T-cell (primary cell): ENCODE results near the gene PPP1R13L. TPM values are rescaled to one million over a fixed set of nuclear protein-coding genes. Genes with fewer than 3 reads are reported as not detected.
"Not testable (repeated sequence)": the region's sequence is repeated elsewhere in the genome, so short reads cannot be mapped to it uniquely, and the experiment has no call there.

Experiments
- ATAC-seq, 4 experiments: fragments of 200-7000 bp in 3 of 4; fragments of 150-1000 bp in 1 of 4; cut with Tn5 transposase; replicated peaks in 1 of 4; 1 replicate in 3 of 4; 2 replicates in 1 of 4; pipeline ENCODE4 v1.10.0; 2021; ENCODE audit warnings: moderate library complexity in 3 of 4, mild to moderate bottlenecking in 2 of 4, moderate number of reproducible peaks in 1 of 4
- CTCF ChIA-PET, 2 donors: fragments of 300-600 bp; sonication (Branson Sonifier 250); formaldehyde crosslinking; loops; one replicate each; lab custom pipeline; 2022; ENCODE audit warnings: antibody characterized with exemption in 2 of 2; lab: Charles Lee
- POLR2A ChIA-PET, 2 donors: fragments of 300-600 bp; sonication (Branson Sonifier 250); formaldehyde crosslinking; loops; one replicate each; lab custom pipeline; 2022; ENCODE audit warnings: antibody characterized with exemption in 2 of 2; lab: Charles Lee
- DNase-seq, 35 experiments: peaks; one replicate each; pipeline versions ENCODE4 v3.0.0 to v3.0.0-alpha.2; 2013 to 2023
- H3K27ac ChIP-seq: one replicate; pipeline ENCODE4 v1.5.1; 2013; ENCODE audit warnings: low read length
- H3K27me3 ChIP-seq, 2 experiments: replicated peaks in 1 of 2; 1 replicate in 1 of 2; 2 replicates in 1 of 2; pipeline versions ENCODE4 v1.6.1 to v1.7.0; 2013; ENCODE audit warnings: low read length in 1 of 2, mixed read lengths in 1 of 2; ENCODE audit not compliant: control insufficient read depth in 2 of 2, insufficient read depth in 2 of 2; ENCODE audit errors: extremely low read depth in 1 of 2
- H3K36me3 ChIP-seq, 2 donors: 1 replicate in 1 of 2; 2 replicates in 1 of 2; pipeline versions ENCODE4 v1.6.1 to v1.7.0; 2013; ENCODE audit warnings: low read length in 1 of 2; ENCODE audit not compliant: control insufficient read depth in 2 of 2, insufficient read depth in 1 of 2; ENCODE audit errors: extremely low read depth in 1 of 2
- H3K4me1 ChIP-seq, 2 experiments: 1 replicate in 1 of 2; 2 replicates in 1 of 2; pipeline versions ENCODE4 v1.6.1 to v1.7.0; 2013; ENCODE audit warnings: low read length in 2 of 2, mixed read lengths in 1 of 2; ENCODE audit not compliant: insufficient read depth in 2 of 2, control insufficient read depth in 1 of 2; ENCODE audit errors: extremely low read depth in 1 of 2
- H3K4me3 ChIP-seq, 2 donors: 1 replicate in 1 of 2; 2 replicates in 1 of 2; pipeline versions ENCODE4 v1.5.1 to v1.7.0; 2013; ENCODE audit warnings: mild to moderate bottlenecking in 2 of 2, low read length in 1 of 2, moderate library complexity in 1 of 2; ENCODE audit not compliant: control insufficient read depth in 1 of 2; ENCODE audit errors: extremely low read depth in 1 of 2
- H3K9me3 ChIP-seq: 2 replicates; pipeline ENCODE4 v1.7.0; 2013
- H3K27ac Mint-ChIP-seq, 2 donors: one replicate each; pipeline ENCODE4 v1.8.0; 2020 to 2021; ENCODE audit warnings: mild to moderate bottlenecking in 2 of 2, mixed read lengths in 2 of 2
- H3K27me3 Mint-ChIP-seq, 2 donors: one replicate each; pipeline ENCODE4 v1.8.0; 2021 to 2022; ENCODE audit warnings: mixed read lengths in 2 of 2
- H3K36me3 Mint-ChIP-seq: one replicate; pipeline ENCODE4 v1.8.0; 2021; ENCODE audit warnings: mixed read lengths
- H3K4me1 Mint-ChIP-seq, 3 donors: one replicate each; pipeline ENCODE4 v1.8.0; 2020 to 2022; ENCODE audit warnings: mixed read lengths in 3 of 3, mild to moderate bottlenecking in 1 of 3
- H3K4me3 Mint-ChIP-seq, 3 donors: one replicate each; pipeline ENCODE4 v1.8.0; 2020 to 2022; ENCODE audit warnings: mild to moderate bottlenecking in 3 of 3, mixed read lengths in 3 of 3, moderate library complexity in 3 of 3
- H3K9me3 Mint-ChIP-seq, 3 donors: one replicate each; pipeline ENCODE4 v1.8.0; 2020 to 2022; ENCODE audit warnings: mixed read lengths in 3 of 3
- WGBS: methylation state at CpG from one replicate; pipeline ENCODE4 v1.1.5; 2013; ENCODE audit warnings: missing lambda C conversion rate; ENCODE audit not compliant: insufficient coverage; 5-methylcytosine and 5-hydroxymethylcytosine counted together
- total RNA-seq, 35 experiments: library from RNA in 6 of 35; stranded (reverse) in 6 of 35; fragments of 120-200 nt in 1 of 35; gene quantifications; one replicate each; pipeline versions ENCODE4 v1.2.1 to v1.2.4 and lab custom pipeline; 2013 to 2026

Gene PPP1R13L
- total RNA-seq, 5 donors from 2014 or later (not counting 1 experiment from before 2014, with no cell fraction given): 7.9 to 15.7 (median 12.5) TPM

DNA sequence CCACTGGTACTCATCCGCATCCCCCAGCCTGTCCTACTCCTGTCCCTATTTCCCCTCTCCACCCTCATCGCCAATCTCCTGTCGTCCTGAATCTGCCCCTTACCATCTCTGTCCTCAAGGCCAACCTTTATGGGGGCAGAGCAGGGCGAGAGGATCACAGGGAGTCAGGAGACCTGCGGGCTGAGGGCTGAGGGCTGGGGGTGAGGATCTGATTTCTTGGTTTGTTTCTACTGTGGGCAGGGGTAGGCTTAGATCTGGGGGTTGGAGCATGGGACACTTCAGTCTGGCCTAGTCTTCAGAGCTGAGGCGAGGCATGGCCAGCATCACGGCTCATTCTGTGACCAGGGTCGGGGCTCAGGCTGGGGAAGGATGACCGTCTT lies 35.4 kb upstream of the PPP1R13L start:
- CTCF ChIA-PET: interaction anchor here (0.7 to 3.5 kb wide), 11 partner anchors 9 to 203 kb away, joined by 3 to 135 read pairs (median 8); partner anchors contain the start of gene FOSB (in 1 of the 2)

GRCh38 chr19:45439569-45440258 lies 34.8 kb upstream of the PPP1R13L start:
- Mint-ChIP-seq H3K27me3 (no peaks in the 10 kb centered on the region), H3K4me1 (peaks cover 28 to 38% (median 34%) of the 10 kb centered on the region in 3 donors), H3K27ac (peak overlapping the region in 1 of 2 donors; percentile 11), H3K9me3 (no peaks in the 10 kb centered on the region), H3K36me3 (no peaks in the 10 kb centered on the region), H3K4me3 (peak overlapping the region; percentile 64 to 77 (median 75))
- WGBS: under 1% methylated on average over 70 of the region's 78 CpGs
- POLR2A ChIA-PET: interaction anchor here (0.5 to 1.6 kb wide), 9 partner anchors 28 to 39 kb away, joined by 3 to 15 read pairs (median 7); partner anchors contain the start of gene FOSB (in 1 of the 2)
- CTCF ChIA-PET: interaction anchor here (0.5 to 3.5 kb wide), 16 partner anchors 10 to 206 kb away, joined by 3 to 135 read pairs (median 6); partner anchors contain the start of gene FOSB (in 1 of the 2)
- ATAC-seq: peak; percentile 67 to 83 (median 80)
- Histone ChIP-seq H3K36me3 (no peaks in the 10 kb centered on the region), H3K9me3 (no peaks in the 10 kb centered on the region), H3K27me3 (peaks cover 0 to 7% of the 10 kb centered on the region in 2 experiments), H3K27ac (peak overlapping the region; percentile 69), H3K4me3 (peak overlapping the region; percentile 32 to 49), H3K4me1 (peaks cover 9 to 44% of the 10 kb centered on the region in 2 experiments)
- DNase-seq: peak; percentile 63 to 92 (median 80)

More for the DNA sequence above, 35.4 kb upstream of the PPP1R13L start:
- Mint-ChIP-seq H3K4me3 (peak overlapping the region; percentile 64 to 77 (median 75)), H3K4me1 (peaks cover 33 to 44% (median 39%) of the 10 kb centered on the region in 3 donors), H3K27me3 (no peaks in the 10 kb centered on the region), H3K36me3 (no peaks in the 10 kb centered on the region), H3K27ac (peak overlapping the region; percentile 72 to 79), H3K9me3 (no peaks in the 10 kb centered on the region)
- H3K4me3 ChIP-seq: peak overlapping the region in 1 of 2 donors; percentile 32
- peaks cover 0 to 7% of the 10 kb centered on the region in 2 experiments for H3K27me3 ChIP-seq
- H3K9me3 ChIP-seq: no peaks in the 10 kb centered on the region
- H3K4me1 ChIP-seq: peaks cover 9 to 48% of the 10 kb centered on the region in 2 experiments
- DNase-seq (peak in 1 of 35 experiments; percentile 23), ATAC-seq (no peak)
- POLR2A ChIA-PET: interaction anchor here in 1 of 2 donors (0.5 to 1.6 kb wide), 5 partner anchors 14 to 38 kb away, joined by 3 to 15 read pairs (median 4); partner anchors contain the start of gene FOSB
- H3K36me3 ChIP-seq: no peaks in the 10 kb centered on the region
- peak overlapping the region; percentile 69 for H3K27ac ChIP-seq
- WGBS: 100% methylated on average over 2 of the region's 9 CpGs

GRCh38 chr19:45439190-45439568 lies 34.3 kb upstream of the PPP1R13L start:
- DNase-seq (no peak), ATAC-seq (no peak)
- no peaks in the 10 kb centered on the region for H3K36me3 ChIP-seq
- Mint-ChIP-seq H3K9me3 (no peaks in the 10 kb centered on the region), H3K27me3 (no peaks in the 10 kb centered on the region), H3K36me3 (no peaks in the 10 kb centered on the region), H3K27ac (peak overlapping the region in 1 of 2 donors; percentile 11), H3K4me1 (peaks cover 24 to 33% (median 29%) of the 10 kb centered on the region in 3 donors), H3K4me3 (peak overlapping the region in 2 of 3 donors; percentile 64 to 77)
- H3K27me3 ChIP-seq: peaks cover 0 to 7% of the 10 kb centered on the region in 2 experiments
- H3K9me3 ChIP-seq: no peaks in the 10 kb centered on the region
- WGBS: no CpG with 5 or more reads among the region's 10 CpGs
- H3K4me1 ChIP-seq: peaks cover 9 to 39% of the 10 kb centered on the region in 2 experiments
- ChIA-PET CTCF (interaction anchor here (0.5 to 3.5 kb wide), 17 partner anchors 10 to 404 kb away, joined by 3 to 135 read pairs (median 6); partner anchors contain the start of gene FOSB (in 1 of the 2)), POLR2A (interaction anchor here (0.5 to 1.6 kb wide), 8 partner anchors 29 to 40 kb away, joined by 3 to 15 read pairs (median 7); partner anchors contain the start of gene FOSB (in 1 of the 2))
- peak overlapping the region; percentile 43 for H3K27ac ChIP-seq
- peak overlapping the region; percentile 32 to 49 for H3K4me3 ChIP-seq

GRCh38 chr19:45437328-45437727 lies 32.5 kb upstream of the PPP1R13L start:
- POLR2A ChIA-PET: interaction anchor here in 1 of 2 donors (0.6 kb wide), 1 partner anchor 20 kb away, joined by 6 read pairs; no protein-coding TSS in a partner anchor
- no peaks in the 10 kb centered on the region for H3K27me3 Mint-ChIP-seq
- no peak for ATAC-seq

DNA sequence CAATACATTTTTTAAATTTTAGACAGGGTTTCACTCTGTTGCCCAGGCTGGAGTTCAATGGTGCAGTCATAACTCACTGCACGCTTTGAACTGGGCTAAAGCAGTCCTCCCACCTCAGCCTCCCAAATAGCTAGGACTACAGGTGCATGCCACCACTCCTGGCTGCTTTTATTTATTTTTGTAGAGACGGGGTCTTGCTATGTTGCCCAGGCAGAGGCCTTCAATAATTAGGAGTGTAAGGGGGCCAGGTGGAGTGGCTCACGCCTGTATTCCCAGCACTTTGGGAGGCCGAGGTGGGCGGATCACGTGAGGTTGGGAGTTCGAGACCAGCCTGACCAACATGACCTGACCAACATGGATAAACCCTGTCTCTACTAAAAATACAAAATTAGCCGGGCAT lies 27.7 kb upstream of the PPP1R13L start:
- WGBS: 92% methylated on average over 2 of the region's 8 CpGs
- CTCF ChIA-PET: not testable (repeated sequence)

More at GRCh38 chr19:45437328-45437727, 32.5 kb upstream of the PPP1R13L start:
- CTCF ChIA-PET: interaction anchor here in 1 of 2 donors (0.8 kb wide), 1 partner anchor 42 kb away, joined by 4 read pairs; no protein-coding TSS in a partner anchor
- H3K36me3 Mint-ChIP-seq: no peaks in the 10 kb centered on the region
- no peak overlapping the region for H3K27ac ChIP-seq
- H3K4me1 Mint-ChIP-seq: peaks cover 12 to 14% (median 14%) of the 10 kb centered on the region in 3 donors
- no peaks in the 10 kb centered on the region for H3K9me3 ChIP-seq
- H3K4me3 Mint-ChIP-seq: no peak overlapping the region
- peaks cover 4 to 21% of the 10 kb centered on the region in 2 experiments for H3K4me1 ChIP-seq
- no peak for DNase-seq
- no peak overlapping the region for H3K27ac Mint-ChIP-seq
- WGBS: no CpG with 5 or more reads among the region's 3 CpGs
- H3K27me3 ChIP-seq: no peaks in the 10 kb centered on the region
- no peaks in the 10 kb centered on the region for H3K36me3 ChIP-seq
- H3K4me3 ChIP-seq: no peak overlapping the region
- H3K9me3 Mint-ChIP-seq: no peaks in the 10 kb centered on the region

GRCh38 chr19:45431008-45431407 lies 26.1 kb upstream of the PPP1R13L start:
- WGBS: no CpG with 5 or more reads among the region's 9 CpGs
- H3K27me3 ChIP-seq: peaks cover 0 to 12% of the 10 kb centered on the region in 2 experiments
- H3K4me1 ChIP-seq: peaks cover 0 to 20% of the 10 kb centered on the region in 2 experiments
- H3K27ac Mint-ChIP-seq, H3K27me3 Mint-ChIP-seq, H3K9me3 ChIP-seq, DNase-seq, H3K36me3 Mint-ChIP-seq, ATAC-seq, H3K9me3 Mint-ChIP-seq, H3K4me3 Mint-ChIP-seq, H3K36me3 ChIP-seq, H3K27ac ChIP-seq, H3K4me3 ChIP-seq, POLR2A ChIA-PET: not testable (repeated sequence)
- CTCF ChIA-PET: interaction anchor here in 1 of 2 donors (0.9 to 1.5 kb wide), 2 partner anchors 47 to 54 kb away, joined by 3 read pairs; no protein-coding TSS in a partner anchor
- H3K4me1 Mint-ChIP-seq: peaks cover 0 to 12% (median 9%) of the 10 kb centered on the region in 3 donors

More for the DNA sequence above, 27.7 kb upstream of the PPP1R13L start:
- H3K4me1 Mint-ChIP-seq, H3K27ac Mint-ChIP-seq, H3K27me3 Mint-ChIP-seq, H3K36me3 ChIP-seq, H3K9me3 ChIP-seq, DNase-seq, H3K36me3 Mint-ChIP-seq, H3K9me3 Mint-ChIP-seq, ATAC-seq, H3K4me3 ChIP-seq, H3K4me3 Mint-ChIP-seq, H3K27ac ChIP-seq: not testable (repeated sequence)
- POLR2A ChIA-PET: interaction anchor here in 1 of 2 donors (0.6 kb wide), 2 partner anchors 43 to 49 kb away, joined by 3 read pairs; no protein-coding TSS in a partner anchor
- H3K27me3 ChIP-seq: peaks cover 0 to 12% of the 10 kb centered on the region in 2 experiments
- H3K4me1 ChIP-seq: peaks cover 0 to 16% of the 10 kb centered on the region in 2 experiments
